GM12878 (cell line): ENCODE measurements around the gene STX8. TPM values are rescaled to one million over a fixed set of nuclear protein-coding genes. Genes with fewer than 3 reads are reported as not detected.

ENCODE experiments used
- ATAC-seq: fragments of 200-7000 bp; cut with Tn5 transposase; 3 replicates; pipeline ENCODE4 v1.9.1; 2020; ENCODE audit warnings: mild to moderate bottlenecking, moderate library complexity
- BruUV-seq: library from RNA; stranded (reverse); fragments of 400-500 nt; replicated peaks from 2 replicates; lab custom pipeline; 2021; lab: Mats Ljungman, UMichigan
- CTCF ChIA-PET: fragments of 300-600 bp; sonication (Branson Sonifier 250); formaldehyde crosslinking; extraction: SDS; loops from one replicate; lab custom pipeline; 2021; ENCODE audit warnings: inconsistent platforms; lab: Yijun Ruan, JAX
- POLR2A ChIA-PET: fragments of 350-600 bp; formaldehyde crosslinking; extraction: SDS; loops from one replicate; lab custom pipeline; 2021; ENCODE audit warnings: inconsistent platforms; lab: Charles Lee
- RAD21 ChIA-PET: fragments of 300-600 bp; sonication (Branson Sonifier 250); formaldehyde crosslinking; loops from one replicate; lab custom pipeline; 2023; ENCODE audit warnings: antibody characterized with exemption; ENCODE audit not compliant: unreplicated experiment; lab: Charles Lee
- SMC1A ChIA-PET: fragments of 300-600 bp; sonication (Branson Sonifier 250); formaldehyde crosslinking; loops from one replicate; lab custom pipeline; 2023; ENCODE audit not compliant: unreplicated experiment, uncharacterized antibody; lab: Charles Lee
- DNase-seq: peaks from one replicate; pipeline ENCODE4 v3.0.0-alpha.2; 2011; ENCODE audit warnings: low read depth, low spot score
- FAIRE-seq: peaks from 3 replicates; lab custom pipeline; 2011; peaks lifted over from hg19 to GRCh38; lab: Jason Lieb, UNC
- H2AFZ ChIP-seq: 2 replicates; pipeline ENCODE4 v1.6.0; 2011; ENCODE audit warnings: low read depth, low read length, control low read depth; ENCODE audit not compliant: control insufficient read depth
- H3K27ac ChIP-seq: 2 replicates; pipeline ENCODE4 v1.5.1; 2011; ENCODE audit warnings: control low read depth; ENCODE audit not compliant: control insufficient read depth, insufficient read depth
- H3K27me3 ChIP-seq, 2 experiments: replicated peaks in 1 of 2; 2 replicates each; pipeline versions ENCODE4 v1.6.0 to v1.6.1; 2011; ENCODE audit warnings: low read length in 1 of 2; ENCODE audit not compliant: control insufficient read depth in 2 of 2, insufficient read depth in 2 of 2
- H3K36me3 ChIP-seq, 2 experiments: 2 replicates each; pipeline ENCODE4 v1.5.1; 2011; ENCODE audit warnings: low read length in 1 of 2; ENCODE audit not compliant: control insufficient read depth in 2 of 2, insufficient read depth in 2 of 2
- H3K4me1 ChIP-seq: 2 replicates; pipeline ENCODE4 v1.6.1; 2011; ENCODE audit warnings: mild to moderate bottlenecking, low read length, moderate library complexity, mixed read lengths; ENCODE audit not compliant: control insufficient read depth, insufficient read depth
- H3K4me2 ChIP-seq: 2 replicates; pipeline ENCODE4 v1.6.0; 2011; ENCODE audit warnings: control low read depth; ENCODE audit not compliant: control insufficient read depth, insufficient read depth
- H3K4me3 ChIP-seq: fragments of 200-600 bp; sonication (generic); 2 replicates; pipeline ENCODE4 v1.5.1; 2016
- H3K79me2 ChIP-seq: 2 replicates; pipeline ENCODE4 v1.6.0; 2011; ENCODE audit warnings: low read length; ENCODE audit not compliant: control insufficient read depth, insufficient read depth
- H3K9ac ChIP-seq: 2 replicates; pipeline ENCODE4 v1.8.0; 2011; ENCODE audit warnings: low read length, control low read depth, mixed read lengths; ENCODE audit not compliant: control insufficient read depth, insufficient read depth
- H3K9me3 ChIP-seq: replicated peaks from 3 replicates; pipeline ENCODE4 v1.5.1; 2011; ENCODE audit warnings: mild to moderate bottlenecking, low read length; ENCODE audit not compliant: control insufficient read depth, insufficient read depth
- H4K20me1 ChIP-seq: 2 replicates; pipeline ENCODE4 v1.6.0; 2011; ENCODE audit not compliant: control insufficient read depth, insufficient read depth
- ZNF207 ChIP-seq: fragments of 450-650 bp; IDR thresholded peaks from 2 replicates; pipeline ENCODE4 v1.6.1; 2014; ENCODE audit warnings: antibody characterized with exemption, mild to moderate bottlenecking, borderline replicate concordance
- ZNF687 ChIP-seq: fragments of 450-650 bp; IDR thresholded peaks from 2 replicates; pipeline ENCODE4 v1.6.1; 2017; ENCODE audit warnings: mild to moderate bottlenecking, moderate library complexity
- WGBS: methylation state at CpG from one replicate; pipeline ENCODE4 v1.1.6; 2016; ENCODE audit warnings: low lambda C conversion rate; ENCODE audit not compliant: insufficient replicate concordance, insufficient coverage; ENCODE audit errors: missing lambda C conversion rate; 5-methylcytosine and 5-hydroxymethylcytosine counted together
- in situ Hi-C: fragments of 300-500 bp; cut with MboI; formaldehyde crosslinking; loops from 9 replicates; pipeline ENCODE4 v1.14.3; 2018; ENCODE audit warnings: mixed read lengths
- intact Hi-C: fragments of 100-400 bp; cut with micrococcal nuclease; formaldehyde crosslinking; loops from one replicate; pipeline ENCODE4 v1.14.2; 2022; ENCODE audit not compliant: unreplicated experiment
- polyA plus RNA-seq, 11 experiments: library from polyadenylated mRNA; depleted of rRNA in 4 of 11; unstranded in 6 of 11; stranded (reverse) in 5 of 11; fragments of >200 nt; fragmentation: Nextera tagmentation in 4 of 11; fragmentation: Illumina TruSeq in 1 of 11; extraction: Ambion mirVana in 4 of 11; extraction: Trizol in 1 of 11; gene quantifications; 1 replicate in 1 of 11; 2 replicates in 10 of 11; pipeline versions ENCODE4 v1.2.1 to v1.2.3, GENCODE V29; 2011 to 2016; ENCODE audit warnings: inconsistent platforms in 2 of 11, missing spikeins in 2 of 11, low read depth in 1 of 11
- total RNA-seq, 4 experiments: library from RNA; depleted of rRNA in 3 of 4; stranded (reverse); fragments of >200 nt in 3 of 4; fragmentation: Illumina TruSeq in 1 of 4; extraction: Trizol in 1 of 4; gene quantifications; 2 replicates each; pipeline versions ENCODE4 v1.2.1 to v1.2.3, GENCODE V29; 2013 to 2021

The STX8 gene
- total and polyA plus RNA-seq, 10 of the 15 experiments (the other 5 are each of a cell fraction or from before 2014, with no cell fraction given): 47.9 to 151 (median 72.9) TPM

GRCh38 chr17:9259419-9259818 is 316.2 kb downstream of the STX8 start:
- 50% methylated on average over 10 of the region's 10 CpGs for whole genome bisulfite sequencing
- Histone ChIP-seq H2AFZ (no peak overlapping the region), H3K4me1 (peaks cover 4% of the 10 kb centered on the region; the same call in 1 of the 2 replicates), H3K79me2 (no peaks in the 10 kb centered on the region), H3K27me3 (no peaks in the 10 kb centered on the region), H3K9me3 (no peaks in the 10 kb centered on the region), H4K20me1 (no peaks in the 10 kb centered on the region), H3K27ac (no peak overlapping the region), H3K36me3 (no peaks in the 10 kb centered on the region), H3K9ac (no peak overlapping the region), H3K4me3 (no peak overlapping the region), H3K4me2 (no peak overlapping the region)
- POLR2A ChIA-PET: no interaction called here
- intact Hi-C loops (no loop called here), in situ Hi-C loops (no loop called here)
- SMC1A ChIA-PET: no interaction called here
- RAD21 ChIA-PET: no interaction called here
- FAIRE-seq (no peak), ATAC-seq (no peak), DNase-seq (no peak)
- CTCF ChIA-PET: no interaction called here
- no peak for TF ChIP-seq ZNF687
- no peak for TF ChIP-seq ZNF207
- no TSS peak for BruUV-seq
